Prostate gland (tissue), 2 donors: ENCODE data around the gene TEP1. TPM values are rescaled to one million over a fixed set of nuclear protein-coding genes. Genes with fewer than 3 reads are reported as not detected.

Experiments used
- DNase-seq: peaks from one replicate; pipeline ENCODE4 v3.0.0-alpha.2; 2019; ENCODE audit warnings: low spot score
- H3K27ac ChIP-seq, 2 donors: fragments of 200-600 bp; sonication (generic); 2 replicates each; pipeline ENCODE4 v1.5.1; 2017 to 2019
- H3K27me3 ChIP-seq: fragments of 200-600 bp; sonication (generic); replicated peaks from 2 replicates; pipeline ENCODE4 v1.5.1; 2019; ENCODE audit not compliant: insufficient read depth
- H3K36me3 ChIP-seq, 2 donors: fragments of 200-600 bp; sonication (generic); 1 replicate in 1 of 2; 2 replicates in 1 of 2; pipeline versions ENCODE4 v1.5.1 to v1.8.1; 2017 to 2019
- H3K4me1 ChIP-seq: fragments of 200-600 bp; sonication (generic); replicated peaks from 2 replicates; pipeline ENCODE4 v1.5.1; 2019
- H3K4me3 ChIP-seq, 2 donors: fragments of 200-600 bp; sonication (generic); 2 replicates each; pipeline ENCODE4 v1.5.1; 2017 to 2019
- H3K9me3 ChIP-seq: fragments of 200-600 bp; sonication (generic); 2 replicates; pipeline ENCODE4 v1.5.1; 2017
- CTCF ChIP-seq, 4 experiments: fragments of 200-600 bp in 2 of 4; fragments of 450-650 bp in 2 of 4; sonication (generic) in 2 of 4; IDR thresholded peaks; 1 replicate in 3 of 4; 2 replicates in 1 of 4; pipeline ENCODE4 v1.5.1; 2016 to 2019; ENCODE audit warnings: antibody characterized with exemption in 4 of 4, mild to moderate bottlenecking in 2 of 4, moderate library complexity in 2 of 4
- POLR2A ChIP-seq: fragments of 450-650 bp; IDR thresholded peaks from one replicate; pipeline ENCODE4 v1.6.1; 2016; ENCODE audit warnings: antibody characterized with exemption, mild to moderate bottlenecking
- POLR2AphosphoS5 ChIP-seq: sonication (generic); formaldehyde crosslinking; IDR thresholded peaks from one replicate; pipeline ENCODE4 v1.6.1; 2017; ENCODE audit warnings: antibody characterized with exemption
- WGBS: methylation state at CpG from one replicate; pipeline ENCODE4 v1.1.5; 2018; 5-methylcytosine and 5-hydroxymethylcytosine counted together
- intact Hi-C: fragments of 100-400 bp; cut with DNase I; formaldehyde crosslinking; loops from one replicate; pipeline ENCODE4 v1.14.2; 2022
- total RNA-seq, 2 donors: library from RNA; depleted of rRNA; stranded (reverse); fragments of >200 nt; gene quantifications; one replicate each; pipeline ENCODE4 v1.1.0, GENCODE V29; 2016

The TEP1 gene
- total RNA-seq, 2 donors from 2014 or later: 25.8 to 31.0 TPM

DNA sequence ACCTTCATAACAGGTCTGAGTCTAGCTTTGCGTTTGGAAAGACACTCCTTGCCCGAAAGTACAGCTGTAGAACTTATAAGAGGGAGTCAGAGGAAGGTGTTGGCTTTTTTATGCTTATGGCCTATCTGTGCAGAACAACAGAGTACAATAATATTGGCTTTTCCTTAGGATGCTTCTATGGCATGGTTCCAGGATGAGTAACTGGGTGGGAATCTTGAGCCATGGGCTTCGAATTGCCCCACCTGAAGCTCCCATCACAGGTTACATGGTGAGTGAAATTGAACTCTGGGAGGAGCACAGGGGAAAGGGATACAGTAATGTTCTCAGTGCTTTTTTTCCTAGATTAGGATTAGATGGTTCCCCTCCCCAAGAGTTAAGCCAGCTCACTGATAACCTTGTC lies 56.9 kb downstream of the TEP1 start:
- intact Hi-C loops: no loop called here
- TF ChIP-seq POLR2A: no peak
- TF ChIP-seq POLR2AphosphoS5: no peak
- no peak for TF ChIP-seq CTCF (IDR thresholded peaks at IDR 0.05)
- no peak overlapping the region for H3K27ac ChIP-seq
- H3K36me3 ChIP-seq: peaks cover 0 to 7% of the 10 kb centered on the region in 2 donors
- no peaks in the 10 kb centered on the region for H3K4me1 ChIP-seq
- no peak overlapping the region for H3K4me3 ChIP-seq
- no peak for DNase-seq
- 87% methylated on average over 3 of the region's 3 CpGs for WGBS
- no peaks in the 10 kb centered on the region for H3K9me3 ChIP-seq
- H3K27me3 ChIP-seq: no peaks in the 10 kb centered on the region

DNA sequence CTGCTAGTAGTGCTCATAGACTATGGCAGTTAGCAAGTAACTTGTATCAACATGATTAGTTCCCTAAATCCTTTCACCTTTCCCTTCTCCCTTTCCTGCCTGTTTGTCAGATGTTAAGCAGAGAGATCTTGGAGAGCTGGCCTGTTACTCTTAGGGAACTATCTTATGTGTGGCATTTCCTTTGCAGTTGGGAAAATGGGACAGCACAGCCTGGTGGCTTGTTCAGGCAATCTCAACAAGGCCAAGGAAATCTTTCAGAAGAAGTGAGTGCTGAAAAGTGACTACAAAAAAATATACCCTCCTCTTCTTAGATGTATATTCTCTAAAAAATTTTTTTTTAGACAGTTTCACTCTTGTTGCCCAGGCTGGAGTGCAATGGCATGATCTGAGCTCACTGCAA lies 62.4 kb downstream of the TEP1 start:
- Histone ChIP-seq H3K27me3 (no peaks in the 10 kb centered on the region), H3K4me1 (no peaks in the 10 kb centered on the region), H3K9me3 (no peaks in the 10 kb centered on the region), H3K4me3 (no peak overlapping the region), H3K27ac (no peak overlapping the region), H3K36me3 (peaks cover 0 to 7% of the 10 kb centered on the region in 2 donors)
- intact Hi-C loops: no loop called here
- no peak for DNase-seq
- no peak for TF ChIP-seq POLR2AphosphoS5
- TF ChIP-seq CTCF (IDR thresholded peaks at IDR 0.05): peak in 1 of 4 experiments; percentile 4

- no peaks in the 10 kb centered on the region for H3K4me1 ChIP-seq
- no peak overlapping the region for H3K4me3 ChIP-seq
- no peak overlapping the region for H3K27ac ChIP-seq
- no peaks in the 10 kb centered on the region for H3K27me3 ChIP-seq
- 72% methylated on average over 2 of the region's 2 CpGs for WGBS
- H3K36me3 ChIP-seq: peaks cover 0 to 7% of the 10 kb centered on the region in 2 donors
- intact Hi-C loops: no loop called here
- no peak for DNase-seq
- TF ChIP-seq POLR2A (no peak), CTCF (IDR thresholded peaks at IDR 0.05) (no peak), POLR2AphosphoS5 (no peak)
- H3K9me3 ChIP-seq: no peaks in the 10 kb centered on the region
Measured at GRCh38 chr14:20350282-20350681, 63.0 kb downstream of the TEP1 start.

GRCh38 chr14:20347747-20348146 lies 65.6 kb downstream of the TEP1 start:
- Histone ChIP-seq H3K4me1 (no peaks in the 10 kb centered on the region), H3K27ac (no peak overlapping the region), H3K9me3 (no peaks in the 10 kb centered on the region), H3K4me3 (no peak overlapping the region), H3K36me3 (peaks cover 0 to 5% of the 10 kb centered on the region in 2 donors), H3K27me3 (no peaks in the 10 kb centered on the region)
- WGBS: 97% methylated on average over 3 of the region's 3 CpGs
- intact Hi-C loops: no loop called here
- no peak for DNase-seq
- TF ChIP-seq POLR2AphosphoS5 (no peak), CTCF (IDR thresholded peaks at IDR 0.05) (no peak), POLR2A (no peak)

- no peaks in the 10 kb centered on the region for H3K27me3 ChIP-seq
- H3K36me3 ChIP-seq: no peaks in the 10 kb centered on the region
- H3K27ac ChIP-seq: no peak overlapping the region
- no peak overlapping the region for H3K4me3 ChIP-seq
- no peaks in the 10 kb centered on the region for H3K9me3 ChIP-seq
- H3K4me1 ChIP-seq: no peaks in the 10 kb centered on the region
- intact Hi-C loops: no loop called here
- 95% methylated on average over 1 of the region's 1 CpG for WGBS
- TF ChIP-seq CTCF (IDR thresholded peaks at IDR 0.05) (no peak), POLR2A (no peak), POLR2AphosphoS5 (no peak)
- DNase-seq: no peak
Measured at GRCh38 chr14:20346713-20347112, 66.6 kb downstream of the TEP1 start.
